Stimulated activated naive CD4-positive, alpha-beta T cell treated with Interleukin-2 at 50 U/mL for 16 hours (primary cell): ENCODE measurements around the gene SLC8A1.

Experiments used
- DNase-seq: peaks from one replicate; lab custom pipeline; 2025; lab: John Stamatoyannopoulos, UW

The SLC8A1 gene

DNA sequence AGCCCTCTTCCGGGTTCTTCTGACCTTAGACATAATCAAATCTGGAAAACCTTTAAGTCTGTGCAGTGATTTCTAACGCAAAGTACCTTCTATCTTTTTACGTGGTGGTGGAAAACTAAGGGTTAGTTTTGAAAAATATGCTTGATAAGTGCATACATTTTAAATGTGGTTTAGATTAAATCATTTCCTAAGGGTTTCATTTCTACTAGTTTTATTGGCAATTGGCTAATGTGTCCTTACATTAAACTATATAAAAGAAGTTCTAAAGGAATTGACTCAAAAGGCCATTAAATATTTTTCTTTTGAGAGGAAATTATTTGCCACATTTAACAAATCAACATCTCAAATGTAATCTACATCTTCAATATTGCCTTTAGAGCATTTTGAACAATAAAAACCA is 404.5 kb downstream of the SLC8A1 start:
- DNase-seq, result no peak
